GM12878 (cell line): Measurements from ENCODE around the gene UFC1. TPM values are rescaled to one million over a fixed set of nuclear protein-coding genes. Genes with fewer than 3 reads are reported as not detected.
A peak's percentile ranks its signal among the peaks of the same experiment; 100 is the strongest.

ENCODE experiments used
- CEBPB ChIP-seq, 2 experiments: fragments of 150-350 bp in 1 of 2; IDR thresholded peaks; 2 replicates each; pipeline ENCODE4 v1.6.1; 2012 to 2014; ENCODE audit warnings: low read depth in 2 of 2, low read length in 2 of 2, borderline replicate concordance in 1 of 2, inconsistent platforms in 1 of 2
- CHD1 ChIP-seq: IDR thresholded peaks from 2 replicates; pipeline ENCODE4 v1.6.1; 2012; ENCODE audit warnings: low read depth, low read length, improper control_type of control experiment
- CREB1 ChIP-seq: IDR thresholded peaks from 2 replicates; pipeline ENCODE4 v1.6.1; 2012; ENCODE audit warnings: low read depth, mild to moderate bottlenecking, inconsistent platforms
- EGR1 ChIP-seq, 2 experiments: IDR thresholded peaks; 1 replicate in 1 of 2; 2 replicates in 1 of 2; pipeline ENCODE4 v1.6.1; 2011 to 2012; ENCODE audit warnings: low read depth in 2 of 2, low read length in 2 of 2, borderline replicate concordance in 1 of 2, mild to moderate bottlenecking in 1 of 2, moderate library complexity in 1 of 2
- EZH2 ChIP-seq: IDR thresholded peaks from 2 replicates; pipeline ENCODE4 v1.6.1; 2012; ENCODE audit warnings: low read depth, mild to moderate bottlenecking, control low read depth, inconsistent platforms, low read length, borderline replicate concordance; ENCODE audit not compliant: control insufficient read depth
- FOS ChIP-seq: IDR thresholded peaks from 3 replicates; pipeline ENCODE4 v1.6.1; 2011; ENCODE audit warnings: borderline replicate concordance; ENCODE audit not compliant: insufficient read length; ENCODE audit errors: extremely low read depth
- GABPA ChIP-seq: IDR thresholded peaks from 2 replicates; pipeline ENCODE4 v1.6.1; 2014; ENCODE audit warnings: antibody characterized with exemption, low read depth, mild to moderate bottlenecking, inconsistent platforms
- GATAD2B ChIP-seq: fragments of 450-650 bp; conservative IDR thresholded peaks from 2 replicates; pipeline ENCODE4 v1.6.1; 2017; ENCODE audit warnings: low read depth, mild to moderate bottlenecking, moderate library complexity
- HCFC1 ChIP-seq: fragments of 150-350 bp; IDR thresholded peaks from 2 replicates; pipeline ENCODE4 v1.6.1; 2014; ENCODE audit warnings: low read length
- IKZF2 ChIP-seq, 2 experiments: fragments of 450-650 bp; IDR thresholded peaks; 2 replicates each; pipeline ENCODE4 v1.6.1; 2017; ENCODE audit warnings: mild to moderate bottlenecking in 2 of 2, moderate library complexity in 2 of 2
- JUND ChIP-seq: IDR thresholded peaks from 2 replicates; pipeline ENCODE4 v1.6.1; 2012; ENCODE audit warnings: low read depth, mild to moderate bottlenecking, low read length, improper control_type of control experiment, moderate library complexity
- LARP7 ChIP-seq: fragments of 450-650 bp; IDR thresholded peaks from 2 replicates; pipeline ENCODE4 v1.6.1; 2017; ENCODE audit warnings: mild to moderate bottlenecking
- MTA3 ChIP-seq: IDR thresholded peaks from 2 replicates; pipeline ENCODE4 v1.6.1; 2012; ENCODE audit warnings: low read length, inconsistent platforms, borderline replicate concordance
- NBN ChIP-seq: fragments of 450-650 bp; IDR thresholded peaks from 2 replicates; pipeline ENCODE4 v1.6.1; 2016
- NFIC ChIP-seq: IDR thresholded peaks from 2 replicates; pipeline ENCODE4 v1.6.1; 2012; ENCODE audit warnings: low read depth, mild to moderate bottlenecking, inconsistent platforms, low read length, moderate library complexity
- NFYB ChIP-seq: IDR thresholded peaks from 2 replicates; pipeline ENCODE4 v1.6.1; 2011; ENCODE audit warnings: low read depth, mild to moderate bottlenecking, low read length, improper control_type of control experiment, moderate library complexity; ENCODE audit not compliant: insufficient read depth
- PAX5 ChIP-seq: IDR thresholded peaks from 2 replicates; pipeline ENCODE4 v1.6.1; 2011; ENCODE audit warnings: low read depth, low read length, borderline replicate concordance
- PAX8 ChIP-seq: fragments of 450-650 bp; IDR thresholded peaks from 2 replicates; pipeline ENCODE4 v1.6.1; 2017; ENCODE audit warnings: mild to moderate bottlenecking, moderate library complexity
- POU2F2 ChIP-seq: IDR thresholded peaks from 3 replicates; pipeline ENCODE4 v1.6.1; 2011; ENCODE audit warnings: low read depth, mild to moderate bottlenecking, low read length, borderline replicate concordance
- RAD21 ChIP-seq: IDR thresholded peaks from 2 replicates; pipeline ENCODE4 v1.6.1; 2011; ENCODE audit warnings: mild to moderate bottlenecking, low read depth, low read length, moderate library complexity; ENCODE audit not compliant: insufficient read depth
- RELA ChIP-seq: fragments of 450-650 bp; IDR thresholded peaks from 2 replicates; pipeline ENCODE4 v1.8.0; 2014; ENCODE audit warnings: borderline replicate concordance; ENCODE audit not compliant: partially characterized antibody
- SMARCA5 ChIP-seq: fragments of 450-650 bp; IDR thresholded peaks from 2 replicates; pipeline ENCODE4 v1.6.1; 2017; ENCODE audit warnings: mild to moderate bottlenecking
- SMC3 ChIP-seq: IDR thresholded peaks from 2 replicates; pipeline ENCODE4 v1.6.1; 2011; ENCODE audit warnings: low read length, improper control_type of control experiment, borderline replicate concordance
- SP1 ChIP-seq: IDR thresholded peaks from one replicate; pipeline ENCODE4 v1.6.1; 2011; ENCODE audit warnings: low read depth, low read length
- SREBF1 ChIP-seq: IDR thresholded peaks from 2 replicates; pipeline ENCODE4 v1.6.1; 2012; ENCODE audit warnings: mild to moderate bottlenecking, low read length
- SREBF2 ChIP-seq: IDR thresholded peaks from 2 replicates; pipeline ENCODE4 v1.6.1; 2012; ENCODE audit warnings: mild to moderate bottlenecking, low read length
- TBL1XR1 ChIP-seq: IDR thresholded peaks from 2 replicates; pipeline ENCODE4 v1.6.1; 2012; ENCODE audit warnings: low read depth, low read length, improper control_type of control experiment
- YBX1 ChIP-seq: fragments of 450-650 bp; IDR thresholded peaks from 2 replicates; pipeline ENCODE4 v1.6.1; 2016; ENCODE audit warnings: antibody characterized with exemption
- polyA plus RNA-seq, 11 experiments: library from polyadenylated mRNA; depleted of rRNA in 4 of 11; unstranded in 6 of 11; stranded (reverse) in 5 of 11; fragments of >200 nt; fragmentation: Nextera tagmentation in 4 of 11; fragmentation: Illumina TruSeq in 1 of 11; extraction: Ambion mirVana in 4 of 11; extraction: Trizol in 1 of 11; gene quantifications; 1 replicate in 1 of 11; 2 replicates in 10 of 11; pipeline versions ENCODE4 v1.2.1 to v1.2.3, GENCODE V29; 2011 to 2016; ENCODE audit warnings: inconsistent platforms in 2 of 11, missing spikeins in 2 of 11, low read depth in 1 of 11
- total RNA-seq, 4 experiments: library from RNA; depleted of rRNA in 3 of 4; stranded (reverse); fragments of >200 nt in 3 of 4; fragmentation: Illumina TruSeq in 1 of 4; extraction: Trizol in 1 of 4; gene quantifications; 2 replicates each; pipeline versions ENCODE4 v1.2.1 to v1.2.3, GENCODE V29; 2013 to 2021
- TF ChIP-seq, protein P1 (sequence below): fragments of 450-650 bp; conservative IDR thresholded peaks from 2 replicates; pipeline ENCODE4 v1.6.1; 2017; ENCODE audit warnings: mild to moderate bottlenecking, moderate library complexity
- TF ChIP-seq, protein P2 (sequence below): fragments of 450-650 bp; IDR thresholded peaks from 2 replicates; pipeline ENCODE4 v1.6.1; 2018; ENCODE audit warnings: borderline replicate concordance, mild to moderate bottlenecking; ENCODE audit not compliant: partially characterized antibody

Gene UFC1
- total and polyA plus RNA-seq, 10 of the 15 experiments (the other 5 are each of a cell fraction or from before 2014, with no cell fraction given): 95.9 to 239 (median 151) TPM

DNA sequence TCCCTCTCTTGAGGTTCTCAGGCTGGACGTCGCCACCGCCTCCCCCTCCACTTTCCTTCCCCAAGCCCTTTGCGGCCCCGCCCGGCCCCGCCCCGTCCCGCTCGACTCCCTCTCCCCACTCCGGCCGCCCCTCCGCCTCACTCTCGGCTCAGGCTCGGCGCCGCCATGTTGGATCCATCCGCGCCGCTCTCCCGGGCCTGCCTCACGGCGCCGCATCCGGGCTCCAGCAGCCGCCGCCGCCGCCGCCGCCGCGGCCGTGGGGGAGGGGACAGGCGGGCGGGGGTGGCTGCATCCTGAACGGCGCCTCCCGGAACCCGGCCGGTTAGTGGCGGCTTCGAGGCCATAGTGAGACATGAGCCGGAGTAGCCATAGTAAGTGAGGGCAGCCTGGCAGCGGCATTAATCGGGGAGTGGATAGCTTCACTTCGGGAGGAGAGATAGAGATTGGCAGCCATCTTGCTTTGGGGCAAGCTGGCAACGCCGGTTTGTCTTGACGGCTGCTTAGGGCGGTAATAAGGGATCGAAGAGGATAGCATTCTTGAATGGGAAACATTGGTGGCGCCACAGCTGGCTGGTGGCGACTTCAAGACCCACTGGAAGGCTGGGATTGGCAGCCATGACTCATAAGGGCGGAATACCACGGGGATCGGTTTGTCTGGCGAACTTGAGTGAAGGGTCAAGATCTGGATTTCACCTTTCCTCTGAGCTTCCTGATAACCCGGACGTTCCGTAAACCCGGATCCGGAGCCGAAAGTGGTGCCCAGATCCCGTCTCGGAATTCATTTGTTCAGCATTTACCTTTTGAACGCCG lies 21.2 kb upstream of the UFC1 start, which contains the start of gene DEDD (continued):
- TF ChIP-seq YBX1: no peak
- TF ChIP-seq SMARCA5: no peak
- TF ChIP-seq LARP7: peak; percentile 88
- peak; percentile 33 for TF ChIP-seq NBN
- TF ChIP-seq CREB1: peak; percentile 82
- no peak for TF ChIP-seq RAD21
- TF ChIP-seq CEBPB (IDR thresholded peaks at IDR 0.05; ENCODE audit: borderline replicate concordance in 1 of 2, low read depth in 2 of 2, low read length in 2 of 2): no peak
- peak; percentile 16; the same call in 1 of the 2 replicates for TF ChIP-seq SMC3
- no peak for TF ChIP-seq MTA3
- peak; percentile 79 for TF ChIP-seq GABPA
- TF ChIP-seq, protein P1, sequence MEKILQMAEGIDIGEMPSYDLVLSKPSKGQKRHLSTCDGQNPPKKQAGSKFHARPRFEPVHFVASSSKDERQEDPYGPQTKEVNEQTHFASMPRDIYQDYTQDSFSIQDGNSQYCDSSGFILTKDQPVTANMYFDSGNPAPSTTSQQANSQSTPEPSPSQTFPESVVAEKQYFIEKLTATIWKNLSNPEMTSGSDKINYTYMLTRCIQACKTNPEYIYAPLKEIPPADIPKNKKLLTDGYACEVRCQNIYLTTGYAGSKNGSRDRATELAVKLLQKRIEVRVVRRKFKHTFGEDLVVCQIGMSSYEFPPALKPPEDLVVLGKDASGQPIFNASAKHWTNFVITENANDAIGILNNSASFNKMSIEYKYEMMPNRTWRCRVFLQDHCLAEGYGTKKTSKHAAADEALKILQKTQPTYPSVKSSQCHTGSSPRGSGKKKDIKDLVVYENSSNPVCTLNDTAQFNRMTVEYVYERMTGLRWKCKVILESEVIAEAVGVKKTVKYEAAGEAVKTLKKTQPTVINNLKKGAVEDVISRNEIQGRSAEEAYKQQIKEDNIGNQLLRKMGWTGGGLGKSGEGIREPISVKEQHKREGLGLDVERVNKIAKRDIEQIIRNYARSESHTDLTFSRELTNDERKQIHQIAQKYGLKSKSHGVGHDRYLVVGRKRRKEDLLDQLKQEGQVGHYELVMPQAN: peak; percentile 60
- TF ChIP-seq NFYB: no peak
- peak; percentile 48 for TF ChIP-seq RELA
- TF ChIP-seq PAX5: no peak
- TF ChIP-seq EGR1 (IDR thresholded peaks at IDR 0.05; ENCODE audit: borderline replicate concordance in 1 of 2, low read depth in 2 of 2, low read length in 2 of 2): peak in 1 of 2 experiments; percentile 94; a peak in 2 of 3 replicates
- TF ChIP-seq NFIC: no peak
- TF ChIP-seq PAX8: no peak
- TF ChIP-seq GATAD2B: peak; percentile 72; the same call in 1 of the 2 replicates
- TF ChIP-seq CHD1: no peak
- no peak for TF ChIP-seq FOS
- no peak for TF ChIP-seq SP1
- peak; percentile 70 to 78 for TF ChIP-seq IKZF2 (IDR thresholded peaks at IDR 0.05)
- TF ChIP-seq EZH2: no peak
- TF ChIP-seq POU2F2: peak; percentile 44; the same call in 1 of the 3 replicates
- peak; percentile 22; the same call in 1 of the 2 replicates for TF ChIP-seq TBL1XR1
- no peak for TF ChIP-seq SREBF1
- TF ChIP-seq SREBF2: no peak
- TF ChIP-seq JUND: no peak
- TF ChIP-seq, protein P2, sequence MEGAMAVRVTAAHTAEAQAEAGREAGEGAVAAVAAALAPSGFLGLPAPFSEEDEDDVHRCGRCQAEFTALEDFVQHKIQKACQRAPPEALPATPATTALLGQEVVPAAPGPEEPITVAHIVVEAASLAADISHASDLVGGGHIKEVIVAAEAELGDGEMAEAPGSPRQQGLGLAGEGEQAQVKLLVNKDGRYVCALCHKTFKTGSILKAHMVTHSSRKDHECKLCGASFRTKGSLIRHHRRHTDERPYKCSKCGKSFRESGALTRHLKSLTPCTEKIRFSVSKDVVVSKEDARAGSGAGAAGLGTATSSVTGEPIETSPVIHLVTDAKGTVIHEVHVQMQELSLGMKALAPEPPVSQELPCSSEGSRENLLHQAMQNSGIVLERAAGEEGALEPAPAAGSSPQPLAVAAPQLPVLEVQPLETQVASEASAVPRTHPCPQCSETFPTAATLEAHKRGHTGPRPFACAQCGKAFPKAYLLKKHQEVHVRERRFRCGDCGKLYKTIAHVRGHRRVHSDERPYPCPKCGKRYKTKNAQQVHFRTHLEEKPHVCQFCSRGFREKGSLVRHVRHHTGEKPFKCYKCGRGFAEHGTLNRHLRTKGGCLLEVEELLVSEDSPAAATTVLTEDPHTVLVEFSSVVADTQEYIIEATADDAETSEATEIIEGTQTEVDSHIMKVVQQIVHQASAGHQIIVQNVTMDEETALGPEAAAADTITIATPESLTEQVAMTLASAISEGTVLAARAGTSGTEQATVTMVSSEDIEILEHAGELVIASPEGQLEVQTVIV: no peak
- peak; percentile 92 for TF ChIP-seq HCFC1
